Measurements from ENCODE around the gene CNOT6L.

CNOT6L gene

DNA sequence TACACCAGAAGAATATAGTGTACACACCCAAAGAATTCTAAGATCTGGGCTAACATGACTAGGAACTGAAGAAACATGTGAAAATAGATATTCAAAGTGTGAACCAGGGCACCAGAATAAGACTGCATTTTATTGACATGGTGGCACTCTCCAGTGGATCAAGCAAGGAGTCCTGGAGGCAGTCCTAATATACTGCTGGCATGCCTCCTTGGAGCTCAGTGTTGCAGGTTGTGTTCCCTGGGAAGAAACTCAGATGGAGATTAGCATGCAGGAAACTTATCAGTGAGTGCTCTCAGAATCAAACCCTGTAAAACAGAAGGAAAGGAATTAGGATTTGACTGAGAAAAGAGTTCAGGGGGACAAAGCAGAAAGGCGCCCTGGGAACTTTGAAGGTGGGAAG lies 108.5 kb downstream of the CNOT6L start:
- ChIA-PET POLR2A (no interaction called here), CTCF (no interaction called here)
- TF ChIP-seq FOXM1 (IDR thresholded peaks at IDR 0.05; ENCODE audit: borderline replicate concordance) (no peak), BHLHE40 (IDR thresholded peaks at IDR 0.05; ENCODE audit: borderline replicate concordance) (no peak), ZNF384 (IDR thresholded peaks at IDR 0.05) (no peak), ARNT (IDR thresholded peaks at IDR 0.05) (no peak), FOXK2 (IDR thresholded peaks at IDR 0.05) (no peak), TARDBP (IDR thresholded peaks at IDR 0.05) (no peak), CTBP1 (IDR thresholded peaks at IDR 0.05; ENCODE audit: borderline replicate concordance) (no peak), L3MBTL2 (conservative IDR thresholded peaks at IDR 0.05) (no peak), SUZ12 (IDR thresholded peaks at IDR 0.05) (no peak), NFRKB (IDR thresholded peaks at IDR 0.05) (no peak), SP1 (IDR thresholded peaks at IDR 0.05) (no peak), PKNOX1 (IDR thresholded peaks at IDR 0.05) (no peak), HDGF (IDR thresholded peaks at IDR 0.05; ENCODE audit: borderline replicate concordance) (no peak)
- no peak for DNase-seq (ENCODE audit: extremely low spot score)

DNA sequence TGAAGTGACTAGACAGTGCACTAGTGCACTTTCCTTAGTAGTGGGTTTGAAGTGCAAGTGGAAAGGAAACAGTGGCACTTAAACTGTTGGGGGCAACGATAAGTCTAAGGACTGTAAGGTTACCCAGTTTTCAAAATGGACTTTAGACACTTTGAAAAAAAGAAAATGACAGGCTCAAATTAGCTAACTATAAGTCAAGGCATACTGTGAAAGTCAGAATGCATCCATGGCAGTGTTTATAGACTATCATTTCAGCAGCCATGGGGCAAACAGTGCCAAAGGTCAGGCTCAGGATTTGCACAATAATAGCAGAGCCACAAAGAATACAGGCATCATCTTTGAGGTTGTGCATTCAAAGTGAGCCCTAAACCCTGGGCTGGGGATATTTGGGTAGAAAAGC lies 109.1 kb downstream of the CNOT6L start:
- TF ChIP-seq ELF4 (IDR thresholded peaks at IDR 0.05) (no peak), FOXA1 (IDR thresholded peaks at IDR 0.05) (no peak), SUZ12 (IDR thresholded peaks at IDR 0.05) (no peak), FOXM1 (IDR thresholded peaks at IDR 0.05; ENCODE audit: borderline replicate concordance) (no peak), HDGF (IDR thresholded peaks at IDR 0.05; ENCODE audit: borderline replicate concordance) (no peak), SP1 (IDR thresholded peaks at IDR 0.05) (no peak)
- no peak for DNase-seq (ENCODE audit: extremely low spot score)
- POLR2A ChIA-PET: no interaction called here
- CTCF ChIA-PET: no interaction called here

- ChIA-PET POLR2A (no interaction called here), CTCF (no interaction called here)
- no peak for DNase-seq (ENCODE audit: extremely low spot score)
- TF ChIP-seq FOXM1 (IDR thresholded peaks at IDR 0.05; ENCODE audit: borderline replicate concordance) (no peak), HDGF (IDR thresholded peaks at IDR 0.05; ENCODE audit: borderline replicate concordance) (no peak), PKNOX1 (IDR thresholded peaks at IDR 0.05) (no peak), CTBP1 (IDR thresholded peaks at IDR 0.05; ENCODE audit: borderline replicate concordance) (no peak), SUZ12 (IDR thresholded peaks at IDR 0.05) (no peak), ZNF384 (IDR thresholded peaks at IDR 0.05) (no peak), ELF4 (IDR thresholded peaks at IDR 0.05) (no peak), LEF1 (IDR thresholded peaks at IDR 0.05; ENCODE audit: borderline replicate concordance) (no peak), BHLHE40 (IDR thresholded peaks at IDR 0.05; ENCODE audit: borderline replicate concordance) (no peak), SP1 (IDR thresholded peaks at IDR 0.05) (no peak)
These were observed 112.5 kb downstream of the CNOT6L start for GRCh38 chr4:77706717-77707116.

DNA sequence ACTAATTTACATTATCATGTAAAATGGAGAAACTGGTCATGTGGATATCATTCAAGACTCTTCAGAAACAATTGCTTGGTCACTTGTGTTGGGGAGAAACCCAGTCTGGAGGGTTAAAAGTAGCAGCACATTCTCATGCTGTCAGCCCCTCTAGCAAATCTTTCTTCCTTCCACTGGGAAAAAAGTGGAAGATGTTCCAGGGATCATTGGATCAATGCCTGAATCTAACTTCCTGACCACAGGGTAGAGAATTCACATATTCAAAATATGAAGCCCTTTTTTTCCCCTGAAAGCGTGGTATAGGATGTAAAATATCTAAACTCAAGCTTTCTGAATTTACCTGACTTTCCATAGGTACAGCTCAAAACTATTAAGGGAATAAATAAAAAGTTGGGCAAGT lies 115.5 kb downstream of the CNOT6L start:
- no peak for DNase-seq (ENCODE audit: extremely low spot score)
- POLR2A ChIA-PET: no interaction called here
- CTCF ChIA-PET: no interaction called here
- no peak for TF ChIP-seq CTBP1 (IDR thresholded peaks at IDR 0.05; ENCODE audit: borderline replicate concordance)
- TF ChIP-seq HDGF (IDR thresholded peaks at IDR 0.05; ENCODE audit: borderline replicate concordance): no peak
- TF ChIP-seq LEF1 (IDR thresholded peaks at IDR 0.05; ENCODE audit: borderline replicate concordance): no peak
- no peak for TF ChIP-seq BHLHE40 (IDR thresholded peaks at IDR 0.05; ENCODE audit: borderline replicate concordance)
- no peak for TF ChIP-seq FOXK2 (IDR thresholded peaks at IDR 0.05)
- TF ChIP-seq ARNT (IDR thresholded peaks at IDR 0.05): no peak
- no peak for TF ChIP-seq FOXA1 (IDR thresholded peaks at IDR 0.05)
- no peak for TF ChIP-seq L3MBTL2 (conservative IDR thresholded peaks at IDR 0.05)
- no peak for TF ChIP-seq SP1 (IDR thresholded peaks at IDR 0.05)
- TF ChIP-seq ZNF384 (IDR thresholded peaks at IDR 0.05): no peak
- TF ChIP-seq ELF4 (IDR thresholded peaks at IDR 0.05): no peak

- POLR2A ChIA-PET: interaction anchor here (0.9 kb wide), 1 partner anchor 119 kb away, joined by 3 read pairs; no protein-coding TSS in a partner anchor
- no peak for DNase-seq (ENCODE audit: extremely low spot score)
- TF ChIP-seq FOXA1 (IDR thresholded peaks at IDR 0.05) (no peak), FOXM1 (IDR thresholded peaks at IDR 0.05; ENCODE audit: borderline replicate concordance) (no peak), HDGF (IDR thresholded peaks at IDR 0.05; ENCODE audit: borderline replicate concordance) (no peak), LEF1 (IDR thresholded peaks at IDR 0.05; ENCODE audit: borderline replicate concordance) (no peak), CTBP1 (IDR thresholded peaks at IDR 0.05; ENCODE audit: borderline replicate concordance) (no peak), ARNT (IDR thresholded peaks at IDR 0.05) (no peak), TARDBP (IDR thresholded peaks at IDR 0.05) (no peak), NFRKB (IDR thresholded peaks at IDR 0.05) (no peak), L3MBTL2 (conservative IDR thresholded peaks at IDR 0.05) (no peak)
- CTCF ChIA-PET: no interaction called here
These were observed 118.0 kb downstream of the CNOT6L start for GRCh38 chr4:77701121-77701520.

GRCh38 chr4:77699731-77700210 lies 119.4 kb downstream of the CNOT6L start:
- CTCF ChIA-PET: no interaction called here
- TF ChIP-seq ZNF384 (IDR thresholded peaks at IDR 0.05) (no peak), PKNOX1 (IDR thresholded peaks at IDR 0.05) (peak; percentile 36; the same call in 1 of the 2 replicates)
- POLR2A ChIA-PET: no interaction called here
- DNase-seq (ENCODE audit: extremely low spot score): peak; percentile 21
